HCT116 (cell line): ENCODE data around the gene HUS1. TPM values are rescaled to one million over a fixed set of nuclear protein-coding genes. Genes with fewer than 3 reads are reported as not detected.

Experiments used
- ATAC-seq: fragments of 200-7000 bp; cut with Tn5 transposase; 2 replicates; pipeline ENCODE4 v1.9.1; 2020; ENCODE audit warnings: mild to moderate bottlenecking, moderate library complexity
- BruUV-seq: library from RNA; stranded (reverse); fragments of 400-500 nt; replicated peaks from 2 replicates; lab custom pipeline; 2021; lab: Mats Ljungman, UMichigan
- CTCF ChIA-PET: fragments of 300-600 bp; sonication (Branson Sonifier 250); formaldehyde crosslinking; loops from one replicate; lab custom pipeline; 2021; ENCODE audit warnings: antibody characterized with exemption; lab: Charles Lee
- POLR2A ChIA-PET: fragments of 300-600, 350-600 bp; sonication (Branson Sonifier 250); formaldehyde crosslinking; loops from one replicate; lab custom pipeline; 2021; ENCODE audit warnings: antibody characterized with exemption; lab: Charles Lee
- RAD21 ChIA-PET, 2 experiments: fragments of 300-600 bp; sonication (Branson Sonifier 250); formaldehyde crosslinking; loops; one replicate each; lab custom pipeline; 2023; ENCODE audit warnings: low total read pairs in 2 of 2; ENCODE audit not compliant: uncharacterized antibody in 2 of 2, unreplicated experiment in 2 of 2, low non-redundant PET in 1 of 2; lab: Charles Lee
- DNase-seq: peaks from one replicate; pipeline ENCODE4 v3.0.0-alpha.2; 2010; ENCODE audit warnings: low read depth, low spot score
- H2AFZ ChIP-seq: fragments of 200-600 bp; shearing (Covaris generic), sonication (generic); 2 replicates; pipeline ENCODE4 v1.6.1; 2017; ENCODE audit warnings: low read depth, mixed run types, mixed read lengths, antibody characterized with exemption, low read length; ENCODE audit not compliant: poor library complexity, severe bottlenecking
- H3K27ac ChIP-seq: 2 replicates; pipeline ENCODE4 v1.5.1; 2012; ENCODE audit warnings: low read depth, low read length
- H3K27me3 ChIP-seq: fragments of 200-600 bp; sonication (generic); 2 replicates; pipeline ENCODE4 v1.6.1; 2016; ENCODE audit warnings: mixed run types, low read length, mixed read lengths; ENCODE audit not compliant: insufficient read depth
- H3K36me3 ChIP-seq, 2 experiments: fragments of 200-500 bp in 1 of 2; fragments of 200-600 bp in 1 of 2; sonication (Bioruptor generic) in 1 of 2; sonication (generic) in 1 of 2; 2 replicates each; pipeline versions ENCODE4 v1.5.1 to v1.6.1; 2014 to 2016; ENCODE audit warnings: low read length in 2 of 2, inconsistent platforms in 1 of 2, mixed read lengths in 1 of 2, mixed run types in 1 of 2; ENCODE audit not compliant: insufficient read depth in 2 of 2, control insufficient read depth in 1 of 2
- H3K4me1 ChIP-seq, 2 experiments: fragments of 200-600 bp in 1 of 2; sonication (generic) in 1 of 2; 2 replicates each; pipeline versions ENCODE4 v1.5.1 to v1.6.1; 2012 to 2017; ENCODE audit warnings: low read length in 2 of 2, inconsistent platforms in 1 of 2, mild to moderate bottlenecking in 1 of 2, mixed read lengths in 1 of 2, mixed run types in 1 of 2, moderate library complexity in 1 of 2; ENCODE audit not compliant: insufficient read depth in 2 of 2, control insufficient read depth in 1 of 2
- H3K4me2 ChIP-seq: fragments of 200-600 bp; sonication (generic); 2 replicates; pipeline ENCODE4 v1.6.1; 2017; ENCODE audit warnings: mixed run types, low read length, mixed read lengths
- H3K4me3 ChIP-seq, 2 experiments: fragments of 200-600 bp in 1 of 2; sonication (generic) in 1 of 2; replicated peaks in 1 of 2; 2 replicates each; pipeline ENCODE4 v1.5.1; 2011 to 2016; ENCODE audit warnings: low read length in 2 of 2, control low read depth in 1 of 2, low read depth in 1 of 2, mild to moderate bottlenecking in 1 of 2, mixed read lengths in 1 of 2, mixed run types in 1 of 2
- H3K79me2 ChIP-seq: fragments of 200-600 bp; sonication (generic); 2 replicates; pipeline ENCODE4 v1.6.1; 2017; ENCODE audit warnings: mild to moderate bottlenecking, mixed run types, low read length, moderate library complexity, mixed read lengths; ENCODE audit not compliant: insufficient read depth
- H3K9ac ChIP-seq: fragments of 200-600 bp; sonication (generic); 2 replicates; pipeline ENCODE4 v1.6.1; 2016; ENCODE audit warnings: low read length, mixed read lengths
- H3K9me2 ChIP-seq: fragments of 200-600 bp; sonication (generic), shearing (Covaris generic); 2 replicates; pipeline ENCODE4 v1.6.1; 2017; ENCODE audit warnings: mixed run types, mild to moderate bottlenecking, moderate library complexity; ENCODE audit not compliant: insufficient read depth
- H3K9me3 ChIP-seq, 2 experiments: fragments of 200-500 bp in 1 of 2; fragments of 200-600 bp in 1 of 2; sonication (Bioruptor generic) in 1 of 2; sonication (generic) in 1 of 2; 2 replicates each; pipeline ENCODE4 v1.6.1; 2014 to 2017; ENCODE audit warnings: low read length in 2 of 2, mixed read lengths in 2 of 2, inconsistent platforms in 1 of 2, low read depth in 1 of 2, mild to moderate bottlenecking in 1 of 2, mixed run types in 1 of 2, moderate library complexity in 1 of 2; ENCODE audit not compliant: control insufficient read depth in 1 of 2, insufficient read depth in 1 of 2
- H4K20me1 ChIP-seq: fragments of 200-600 bp; sonication (generic), shearing (Covaris generic); 2 replicates; pipeline ENCODE4 v1.6.1; 2017; ENCODE audit warnings: mixed run types, mild to moderate bottlenecking, moderate library complexity; ENCODE audit not compliant: insufficient read depth
- CBX3 ChIP-seq: IDR thresholded peaks from 2 replicates; pipeline ENCODE4 v1.6.1; 2012; ENCODE audit warnings: low read depth
- CEBPB ChIP-seq: IDR thresholded peaks from 2 replicates; pipeline ENCODE4 v1.6.1; 2012; ENCODE audit warnings: low read depth
- EGR1 ChIP-seq: IDR thresholded peaks from 2 replicates; pipeline ENCODE4 v1.6.1; 2012; ENCODE audit warnings: low read depth
- EZH2 ChIP-seq: fragments of 200-600 bp; sonication (generic); IDR thresholded peaks from 2 replicates; pipeline ENCODE4 v1.6.1; 2017; ENCODE audit warnings: antibody characterized with exemption, mixed run types
- FOSL1 ChIP-seq: IDR thresholded peaks from 2 replicates; pipeline ENCODE4 v1.6.1; 2012; ENCODE audit warnings: low read depth
- JUND ChIP-seq: IDR thresholded peaks from 2 replicates; pipeline ENCODE4 v1.6.1; 2012
- POLR2A ChIP-seq: IDR thresholded peaks from 2 replicates; pipeline ENCODE4 v1.7.0; 2011; ENCODE audit warnings: borderline replicate concordance; ENCODE audit not compliant: insufficient read depth, insufficient read length; ENCODE audit errors: extremely low read depth
- POLR2AphosphoS5 ChIP-seq: IDR thresholded peaks from 2 replicates; pipeline ENCODE4 v1.6.1; 2011; ENCODE audit warnings: mild to moderate bottlenecking, low read depth, low read length, moderate library complexity
- REST ChIP-seq: IDR thresholded peaks from 2 replicates; pipeline ENCODE4 v1.6.1; 2012; ENCODE audit warnings: low read depth
- SIN3A ChIP-seq: IDR thresholded peaks from 2 replicates; pipeline ENCODE4 v1.6.1; 2012; ENCODE audit warnings: low read depth
- SP1 ChIP-seq: IDR thresholded peaks from 2 replicates; pipeline ENCODE4 v1.6.1; 2012; ENCODE audit warnings: low read depth
- SRF ChIP-seq: IDR thresholded peaks from 2 replicates; pipeline ENCODE4 v1.6.1; 2012; ENCODE audit warnings: low read depth
- TCF7L2 ChIP-seq: IDR thresholded peaks from 2 replicates; pipeline ENCODE4 v1.7.0; 2011; ENCODE audit warnings: borderline replicate concordance, inconsistent platforms; ENCODE audit not compliant: insufficient read depth, insufficient read length; ENCODE audit errors: extremely low read depth
- YY1 ChIP-seq: IDR thresholded peaks from 2 replicates; pipeline ENCODE4 v1.6.1; 2011; ENCODE audit warnings: low read length, low read depth, moderate library complexity, mild to moderate bottlenecking; ENCODE audit not compliant: insufficient replicate concordance; ENCODE audit errors: extremely low read depth
- ZNF274 ChIP-seq: fragments of 200-500 bp; sonication (Bioruptor generic); IDR thresholded peaks from 2 replicates; pipeline ENCODE4 v1.6.1; 2014; ENCODE audit warnings: mild to moderate bottlenecking, low read depth, low read length, inconsistent platforms
- intact Hi-C: fragments of 100-400 bp; cut with micrococcal nuclease; formaldehyde crosslinking; loops from 2 replicates; pipeline ENCODE4 v1.10.0; 2022
- total RNA-seq: library from RNA; stranded (reverse); gene quantifications from one replicate; pipeline ENCODE4 v1.2.1, GENCODE V29; 2021; ENCODE audit not compliant: unreplicated experiment
- TF ChIP-seq, protein P1 (sequence below): IDR thresholded peaks from 2 replicates; pipeline ENCODE4 v1.6.1; 2012
- TF ChIP-seq, protein P2 (sequence below): IDR thresholded peaks from 2 replicates; pipeline ENCODE4 v1.6.1; 2011; ENCODE audit warnings: mild to moderate bottlenecking, low read length, moderate library complexity; ENCODE audit not compliant: insufficient replicate concordance; ENCODE audit errors: extremely low read depth

Gene HUS1
- total RNA-seq, 1 experiment from 2014 or later = 30.0 TPM

DNA sequence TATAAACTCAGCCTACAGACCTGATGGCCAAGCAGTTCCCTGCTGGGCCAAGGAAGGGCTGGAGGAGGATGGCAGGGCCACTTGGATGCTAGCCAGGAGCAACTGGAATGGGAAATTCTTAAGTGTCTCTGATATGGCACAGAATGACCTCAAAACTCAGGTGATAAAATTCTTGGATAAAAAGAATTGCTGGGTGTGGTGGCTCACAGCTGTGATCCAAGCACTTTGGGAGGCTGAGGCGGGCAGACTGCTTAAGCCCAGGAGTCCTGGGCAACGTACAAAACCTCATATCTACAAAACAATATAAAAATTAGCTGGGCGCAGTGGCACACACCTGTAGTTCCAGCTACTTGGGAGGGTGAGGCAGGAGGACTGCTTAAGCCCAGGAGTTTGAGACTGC is 17.2 kb downstream of the HUS1 start:
- no peak overlapping the region for H3K27ac ChIP-seq
- no peaks in the 10 kb centered on the region for H3K9me3 ChIP-seq
- no peaks in the 10 kb centered on the region for H3K4me1 ChIP-seq
- H3K4me3 ChIP-seq = no peak overlapping the region
- no peak for TF ChIP-seq FOSL1
- TF ChIP-seq YY1 = no peak
- TF ChIP-seq POLR2A = no peak
- no peak for TF ChIP-seq SIN3A
- TF ChIP-seq EZH2 = no peak
- no peak for TF ChIP-seq JUND
- no peak for TF ChIP-seq EGR1
- CTCF ChIA-PET = interaction anchor here (2.0 kb wide), 1 partner anchor 17 kb away, joined by 5 read pairs; no protein-coding TSS in a partner anchor
- no peaks in the 10 kb centered on the region for H3K9me2 ChIP-seq
- H3K9ac ChIP-seq = no peak overlapping the region
- H4K20me1 ChIP-seq = no peaks in the 10 kb centered on the region
- H3K79me2 ChIP-seq = no peaks in the 10 kb centered on the region
- POLR2A ChIA-PET = no interaction called here
- no peak for DNase-seq
- RAD21 ChIA-PET = no interaction called here
- no peaks in the 10 kb centered on the region for H3K27me3 ChIP-seq
- no TSS peak for BruUV-seq
- intact Hi-C loops = no loop called here
- H3K4me2 ChIP-seq = no peak overlapping the region
- no peak overlapping the region for H2AFZ ChIP-seq
- peaks cover 21 to 47% of the 10 kb centered on the region in 2 experiments for H3K36me3 ChIP-seq
- ATAC-seq = no peak

DNA sequence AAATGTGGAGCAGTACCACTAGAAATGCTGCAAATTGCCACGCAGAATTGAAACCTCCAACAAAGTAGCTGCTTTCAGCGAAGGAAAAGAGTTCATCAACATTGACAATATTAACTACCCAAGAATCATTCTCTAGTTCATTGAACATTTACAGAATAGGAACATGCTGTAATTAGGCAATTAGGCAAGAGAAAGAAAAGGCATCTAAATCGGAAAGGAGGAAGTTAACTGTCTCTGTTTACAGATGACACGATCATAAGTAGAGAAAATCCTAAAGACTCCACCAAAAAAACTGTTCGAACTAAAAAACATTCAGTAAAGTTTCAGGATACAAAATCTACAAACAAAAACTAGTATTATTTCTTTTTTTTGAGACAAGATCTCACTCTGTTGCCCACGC is 22.3 kb downstream of the HUS1 start:
- Histone ChIP-seq H3K36me3 (peaks cover 7 to 18% of the 10 kb centered on the region in 2 experiments; a peak in 3 of 4 replicates), H3K4me3 (no peak overlapping the region), H3K9me2 (no peaks in the 10 kb centered on the region), H3K4me1 (no peaks in the 10 kb centered on the region), H3K9ac (no peak overlapping the region), H3K27me3 (no peaks in the 10 kb centered on the region), H2AFZ (no peak overlapping the region), H3K4me2 (no peak overlapping the region), H3K27ac (no peak overlapping the region), H3K9me3 (no peaks in the 10 kb centered on the region), H3K79me2 (peaks cover 5% of the 10 kb centered on the region; the same call in 1 of the 2 replicates), H4K20me1 (no peaks in the 10 kb centered on the region)
- ChIA-PET RAD21 (no interaction called here), CTCF (no interaction called here), POLR2A (no interaction called here)
- intact Hi-C loops = no loop called here
- ATAC-seq (no peak), DNase-seq (no peak)
- no TSS peak for BruUV-seq
- TF ChIP-seq JUND (no peak), POLR2AphosphoS5 (no peak), CEBPB (no peak), CBX3 (no peak), ZNF274 (no peak), SP1 (no peak), YY1 (no peak), REST (no peak), TCF7L2 (no peak), SIN3A (no peak), SRF (no peak)
- TF ChIP-seq, protein P1, sequence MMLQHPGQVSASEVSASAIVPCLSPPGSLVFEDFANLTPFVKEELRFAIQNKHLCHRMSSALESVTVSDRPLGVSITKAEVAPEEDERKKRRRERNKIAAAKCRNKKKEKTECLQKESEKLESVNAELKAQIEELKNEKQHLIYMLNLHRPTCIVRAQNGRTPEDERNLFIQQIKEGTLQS = no peak
- TF ChIP-seq, protein P2, sequence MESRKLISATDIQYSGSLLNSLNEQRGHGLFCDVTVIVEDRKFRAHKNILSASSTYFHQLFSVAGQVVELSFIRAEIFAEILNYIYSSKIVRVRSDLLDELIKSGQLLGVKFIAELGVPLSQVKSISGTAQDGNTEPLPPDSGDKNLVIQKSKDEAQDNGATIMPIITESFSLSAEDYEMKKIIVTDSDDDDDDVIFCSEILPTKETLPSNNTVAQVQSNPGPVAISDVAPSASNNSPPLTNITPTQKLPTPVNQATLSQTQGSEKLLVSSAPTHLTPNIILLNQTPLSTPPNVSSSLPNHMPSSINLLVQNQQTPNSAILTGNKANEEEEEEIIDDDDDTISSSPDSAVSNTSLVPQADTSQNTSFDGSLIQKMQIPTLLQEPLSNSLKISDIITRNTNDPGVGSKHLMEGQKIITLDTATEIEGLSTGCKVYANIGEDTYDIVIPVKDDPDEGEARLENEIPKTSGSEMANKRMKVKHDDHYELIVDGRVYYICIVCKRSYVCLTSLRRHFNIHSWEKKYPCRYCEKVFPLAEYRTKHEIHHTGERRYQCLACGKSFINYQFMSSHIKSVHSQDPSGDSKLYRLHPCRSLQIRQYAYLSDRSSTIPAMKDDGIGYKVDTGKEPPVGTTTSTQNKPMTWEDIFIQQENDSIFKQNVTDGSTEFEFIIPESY = no peak
